Neural crest cell (in vitro differentiated cells): ENCODE data around the gene DCUN1D4. TPM values are rescaled to one million over a fixed set of nuclear protein-coding genes. Genes with fewer than 3 reads are reported as not detected.

Experiments
- DNase-seq: peaks from one replicate; pipeline ENCODE4 v3.0.0; 2021; ENCODE audit warnings: low read depth, mixed read lengths, low spot score
- H3K27ac Mint-ChIP-seq: one replicate; pipeline ENCODE4 v1.8.0; 2021; ENCODE audit warnings: mild to moderate bottlenecking, mixed read lengths; ENCODE audit not compliant: unreplicated experiment
- H3K27me3 Mint-ChIP-seq: 2 replicates; pipeline ENCODE4 v1.8.0; 2021; ENCODE audit warnings: low read depth, mild to moderate bottlenecking, mixed read lengths
- H3K36me3 Mint-ChIP-seq: 2 replicates; pipeline ENCODE4 v1.8.0; 2021; ENCODE audit warnings: low read depth, mild to moderate bottlenecking, mixed read lengths
- H3K4me1 Mint-ChIP-seq: 2 replicates; pipeline ENCODE4 v1.8.0; 2021; ENCODE audit warnings: mixed read lengths
- H3K4me3 Mint-ChIP-seq: one replicate; pipeline ENCODE4 v1.8.0; 2021; ENCODE audit warnings: mild to moderate bottlenecking, mixed read lengths
- H3K9me3 Mint-ChIP-seq: 2 replicates; pipeline ENCODE4 v1.8.0; 2021; ENCODE audit warnings: mixed read lengths
- long read RNA-seq: library from polyadenylated mRNA; unstranded; transcript quantifications from one replicate; pipeline ENCODE4 v2.0.0, GENCODE V29; 2020
- total RNA-seq: library from RNA; stranded (reverse); gene quantifications from 2 replicates; pipeline ENCODE4 v1.2.1, GENCODE V29; 2021
- TF ChIP-seq, protein P1 (sequence below): fragments of 200-600 bp; sonication (generic); conservative IDR thresholded peaks from 2 replicates; pipeline ENCODE4 v1.5.0; 2021; ENCODE audit warnings: antibody characterized with exemption, mild to moderate bottlenecking

The DCUN1D4 gene
- 69.0 and 70.9 TPM in 2 replicates for total RNA-seq
- long read RNA-seq, full-length matches to known transcripts: 28 of 51 reads
- long read RNA-seq, partial matches to known transcripts: 15 of 51 reads
- long read RNA-seq, other reads (novel, unspliced or antisense): 8 of 51 reads

DNA sequence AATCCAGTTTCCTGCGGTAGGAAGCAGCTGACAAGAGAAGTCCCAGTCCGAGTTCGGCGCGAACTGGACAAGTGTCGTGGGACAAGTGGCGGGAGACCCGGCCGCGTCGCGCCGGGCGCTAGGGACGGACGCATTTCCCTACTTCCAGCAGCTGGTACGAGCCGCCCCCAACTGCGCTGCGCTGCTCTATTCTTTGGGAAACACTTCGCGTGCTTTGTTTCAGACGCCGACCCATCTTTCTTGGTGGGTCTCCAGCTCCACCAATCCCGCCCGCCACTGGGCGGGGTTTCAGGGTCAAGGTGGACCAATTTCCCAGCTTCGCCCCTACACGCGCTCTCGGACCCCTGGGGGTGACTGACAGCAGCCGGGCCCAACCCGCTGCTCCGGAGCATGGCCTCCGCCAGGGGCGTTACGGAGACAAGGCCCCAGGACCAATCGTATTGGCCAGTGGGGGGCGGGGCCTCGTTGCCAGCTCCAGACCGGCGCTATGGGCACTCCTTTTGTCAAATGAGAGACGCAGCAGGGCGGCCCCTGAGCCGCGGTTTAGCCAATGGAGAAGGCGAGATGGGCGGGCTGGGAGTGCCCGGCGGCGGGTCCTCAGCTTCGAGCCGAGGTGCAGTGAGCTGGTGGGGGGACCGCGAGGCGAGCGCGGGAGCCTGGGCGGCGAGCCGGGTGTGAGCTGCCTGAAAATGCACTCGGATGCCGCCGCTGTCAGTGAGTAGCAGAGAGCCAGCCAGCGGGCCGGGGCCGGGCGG is at the start of gene DCUN1D4:
DCUN1D4 (plus strand) TSS at position 600 of the 755 bp plus-strand sequence; CDS start at position 690, 90 bp downstream.
- Mint-ChIP-seq H3K4me3 (peak within 1 kb of the TSS; percentile 99), H3K27me3 (peaks cover 3% of the 10 kb centered on the region), H3K27ac (peak within 1 kb of the TSS; percentile 98), H3K9me3 (no peaks in the 10 kb centered on the region), H3K36me3 (no peaks in the 10 kb centered on the region), H3K4me1 (peaks cover 39% of the 10 kb centered on the region)
- TF ChIP-seq, protein P1, sequence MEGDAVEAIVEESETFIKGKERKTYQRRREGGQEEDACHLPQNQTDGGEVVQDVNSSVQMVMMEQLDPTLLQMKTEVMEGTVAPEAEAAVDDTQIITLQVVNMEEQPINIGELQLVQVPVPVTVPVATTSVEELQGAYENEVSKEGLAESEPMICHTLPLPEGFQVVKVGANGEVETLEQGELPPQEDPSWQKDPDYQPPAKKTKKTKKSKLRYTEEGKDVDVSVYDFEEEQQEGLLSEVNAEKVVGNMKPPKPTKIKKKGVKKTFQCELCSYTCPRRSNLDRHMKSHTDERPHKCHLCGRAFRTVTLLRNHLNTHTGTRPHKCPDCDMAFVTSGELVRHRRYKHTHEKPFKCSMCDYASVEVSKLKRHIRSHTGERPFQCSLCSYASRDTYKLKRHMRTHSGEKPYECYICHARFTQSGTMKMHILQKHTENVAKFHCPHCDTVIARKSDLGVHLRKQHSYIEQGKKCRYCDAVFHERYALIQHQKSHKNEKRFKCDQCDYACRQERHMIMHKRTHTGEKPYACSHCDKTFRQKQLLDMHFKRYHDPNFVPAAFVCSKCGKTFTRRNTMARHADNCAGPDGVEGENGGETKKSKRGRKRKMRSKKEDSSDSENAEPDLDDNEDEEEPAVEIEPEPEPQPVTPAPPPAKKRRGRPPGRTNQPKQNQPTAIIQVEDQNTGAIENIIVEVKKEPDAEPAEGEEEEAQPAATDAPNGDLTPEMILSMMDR: peak; percentile 36
- peak; percentile 98 for DNase-seq

DNA sequence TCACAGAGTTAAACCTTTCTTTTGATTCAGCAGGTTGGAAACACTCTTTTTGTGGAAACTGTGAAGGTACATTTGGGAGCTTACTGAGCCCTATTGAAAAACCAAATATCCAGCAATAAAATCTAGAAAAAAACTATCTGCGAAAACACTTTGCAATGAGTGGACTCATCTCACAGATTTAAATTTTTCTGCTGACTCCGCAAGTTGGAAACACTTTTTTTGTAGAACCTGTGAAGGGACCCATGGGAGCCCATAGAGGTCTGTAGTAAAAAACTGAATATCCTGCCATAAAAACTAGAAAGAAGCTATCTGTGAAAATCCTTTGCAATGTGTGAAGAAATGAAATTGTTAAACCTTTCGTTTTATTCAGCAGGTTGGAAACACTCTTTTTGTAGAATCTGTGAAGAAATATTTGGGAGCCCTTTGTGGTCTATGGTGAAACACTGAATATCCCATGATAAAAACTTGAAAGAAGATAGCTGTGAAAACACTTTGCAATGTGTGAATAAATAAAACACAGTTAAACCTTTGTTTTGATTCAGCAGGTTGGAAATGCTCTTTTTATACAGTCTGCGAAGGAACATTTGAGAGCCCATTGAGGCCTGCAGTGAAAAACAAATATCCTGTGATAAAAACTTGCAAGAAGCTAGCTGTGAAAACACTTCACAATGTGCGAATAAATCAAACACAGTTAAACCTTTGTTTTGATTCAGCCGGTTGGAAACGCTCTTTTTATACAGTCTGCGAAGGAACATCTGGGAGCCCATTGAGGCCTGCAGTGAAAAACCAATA is 22.3 kb upstream of the DCUN1D4 start:
- DNase-seq: no peak
- H3K27me3 Mint-ChIP-seq: no peaks in the 10 kb centered on the region
- H3K4me3 Mint-ChIP-seq: no peak overlapping the region
- TF ChIP-seq, protein P1: no peak
- H3K4me1 Mint-ChIP-seq: no peaks in the 10 kb centered on the region
- H3K9me3 Mint-ChIP-seq: peaks cover 18% of the 10 kb centered on the region
- no peak overlapping the region for H3K27ac Mint-ChIP-seq
- peaks cover 10% of the 10 kb centered on the region for H3K36me3 Mint-ChIP-seq

DNA sequence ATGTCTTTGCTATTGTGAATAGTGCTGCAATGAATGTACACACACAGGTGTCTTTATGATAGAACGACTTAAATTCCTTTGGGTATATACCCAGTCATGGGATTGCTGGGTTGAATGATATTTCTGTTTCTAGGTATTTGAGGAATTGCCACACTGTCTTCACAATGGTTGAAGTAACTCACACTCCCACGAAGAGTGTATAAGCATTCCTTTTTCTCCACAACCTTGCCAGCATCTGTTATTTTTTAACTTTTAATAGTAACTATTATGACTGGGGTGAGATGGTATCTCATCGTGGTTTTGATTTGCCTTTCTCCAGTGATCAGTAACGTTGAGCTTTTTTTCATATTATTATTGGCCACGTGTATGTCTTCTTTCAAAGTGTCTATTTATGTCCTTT is 17.6 kb upstream of the DCUN1D4 start:
- Mint-ChIP-seq H3K4me3 (no peak overlapping the region), H3K36me3 (peaks cover 4% of the 10 kb centered on the region), H3K27ac (no peak overlapping the region), H3K27me3 (peaks cover 22% of the 10 kb centered on the region), H3K4me1 (no peaks in the 10 kb centered on the region), H3K9me3 (peaks cover 9% of the 10 kb centered on the region)
- TF ChIP-seq, protein P1: no peak
- DNase-seq: no peak

- H3K27me3 Mint-ChIP-seq: peaks cover 22% of the 10 kb centered on the region
- H3K27ac Mint-ChIP-seq: no peak overlapping the region
- no peaks in the 10 kb centered on the region for H3K9me3 Mint-ChIP-seq
- H3K4me1 Mint-ChIP-seq: no peaks in the 10 kb centered on the region
- no peaks in the 10 kb centered on the region for H3K36me3 Mint-ChIP-seq
- no peak overlapping the region for H3K4me3 Mint-ChIP-seq
- DNase-seq: no peak
- TF ChIP-seq, protein P1: no peak
Observed at GRCh38 chr4:51830156-51830720, 12.7 kb upstream of the DCUN1D4 start.

- peaks cover 5% of the 10 kb centered on the region for H3K4me1 Mint-ChIP-seq
- no peak overlapping the region for H3K27ac Mint-ChIP-seq
- no peaks in the 10 kb centered on the region for H3K36me3 Mint-ChIP-seq
Observed at GRCh38 chr4:51831133-51831532, 11.8 kb upstream of the DCUN1D4 start.

More at GRCh38 chr4:51831133-51831532, 11.8 kb upstream of the DCUN1D4 start:
- no peaks in the 10 kb centered on the region for H3K9me3 Mint-ChIP-seq
- peak; percentile 33 for DNase-seq
- no peak overlapping the region for H3K4me3 Mint-ChIP-seq
- TF ChIP-seq, protein P1: peak; percentile 66
- H3K27me3 Mint-ChIP-seq: peaks cover 22% of the 10 kb centered on the region
